Small intestine (tissue), 7 donors: Measurements from ENCODE around the gene MOCOS. TPM values are rescaled to one million over a fixed set of nuclear protein-coding genes. Genes with fewer than 3 reads are reported as not detected.
"Not testable (repeated sequence)": the region's sequence is repeated elsewhere in the genome, so short reads cannot be mapped to it uniquely, and the experiment has no call there.

Experiments used
- DNase-seq, 2 donors: peaks; one replicate each; pipeline versions ENCODE4 v3.0.0 to v3.0.0-alpha.2; 2013
- FAIRE-seq: peaks from 2 replicates; lab custom pipeline; 2012; peaks lifted over from hg19 to GRCh38; lab: Jason Lieb, UNC
- H3K27ac ChIP-seq, 3 donors: one replicate each; pipeline ENCODE4 v1.5.1; 2013; ENCODE audit warnings: low read length in 2 of 3, mild to moderate bottlenecking in 2 of 3, control low read depth in 1 of 3, inconsistent platforms in 1 of 3, low read depth in 1 of 3, moderate library complexity in 1 of 3
- H3K27me3 ChIP-seq, 3 donors: one replicate each; pipeline ENCODE4 v1.6.1; 2013; ENCODE audit warnings: low read length in 3 of 3, inconsistent platforms in 1 of 3; ENCODE audit not compliant: control insufficient read depth in 3 of 3, insufficient read depth in 3 of 3
- H3K36me3 ChIP-seq, 3 donors: one replicate each; pipeline ENCODE4 v1.6.1; 2013; ENCODE audit warnings: low read length in 3 of 3, inconsistent platforms in 1 of 3, low read depth in 1 of 3, mild to moderate bottlenecking in 1 of 3, moderate library complexity in 1 of 3; ENCODE audit not compliant: control insufficient read depth in 3 of 3, insufficient read depth in 2 of 3
- H3K4me1 ChIP-seq, 3 donors: one replicate each; pipeline ENCODE4 v1.6.1; 2013; ENCODE audit warnings: low read length in 2 of 3, inconsistent platforms in 1 of 3, low read depth in 1 of 3, mild to moderate bottlenecking in 1 of 3, moderate library complexity in 1 of 3; ENCODE audit not compliant: control insufficient read depth in 3 of 3, insufficient read depth in 2 of 3
- H3K4me3 ChIP-seq, 3 donors: one replicate each; pipeline ENCODE4 v1.5.1; 2013; ENCODE audit warnings: low read length in 3 of 3, control low read depth in 1 of 3, inconsistent platforms in 1 of 3, low read depth in 1 of 3, mild to moderate bottlenecking in 1 of 3, moderate library complexity in 1 of 3
- H3K9me3 ChIP-seq, 2 donors: one replicate each; pipeline ENCODE4 v1.6.1; 2013; ENCODE audit warnings: low read depth in 1 of 2, low read length in 1 of 2; ENCODE audit not compliant: control insufficient read depth in 2 of 2, insufficient read depth in 1 of 2
- WGBS, 3 donors: extraction: QIAGEN DNeasy Blood & Tissue Kit; methylation state at CpG; one replicate each; pipeline ENCODE4 v1.1.7; 2013; 5-methylcytosine and 5-hydroxymethylcytosine counted together
- polyA plus RNA-seq, 4 donors: library from polyadenylated mRNA; stranded (reverse) in 3 of 4; unstranded in 1 of 4; fragments of 200-250 nt in 3 of 4; fragments of 120-200 nt in 1 of 4; gene quantifications; one replicate each; pipeline versions ENCODE4 v1.2.1 to v1.2.3, GENCODE V29; 2013
- donor health status: healthy with polysubstance abuse.
- donor health status: control.
- donor health status: control.
- donor health status: Bipolar disorder and iron deficiency.
- donor health status: healthy.

The MOCOS gene
- polyA plus RNA-seq, 4 donors = 3.2 to 19.7 (median 16.7) TPM

GRCh38 chr18:36214811-36215210 lies 27.5 kb downstream of the MOCOS start:
- Histone ChIP-seq H3K27ac (no peak overlapping the region), H3K4me1 (peaks cover 4 to 21% (median 6%) of the 10 kb centered on the region in 3 donors), H3K27me3 (no peaks in the 10 kb centered on the region), H3K9me3 (no peaks in the 10 kb centered on the region), H3K4me3 (no peak overlapping the region), H3K36me3 (peaks cover 0 to 14% (median under 1%) of the 10 kb centered on the region in 3 donors)
- DNase-seq (no peak), FAIRE-seq (no peak)
- 89 to 96% (median 94%) methylated on average over 8 of the region's 8 CpGs for WGBS, 3 donors

- no peaks in the 10 kb centered on the region for H3K27me3 ChIP-seq
- no peak overlapping the region for H3K27ac ChIP-seq
- peaks cover 4 to 21% (median 6%) of the 10 kb centered on the region in 3 donors for H3K4me1 ChIP-seq
- WGBS, 3 donors = 87 to 92% (median 87%) methylated on average over 9 of the region's 9 CpGs
- H3K4me3 ChIP-seq = no peak overlapping the region
- peaks cover 0 to 16% (median 7%) of the 10 kb centered on the region in 3 donors for H3K36me3 ChIP-seq
- no peak for FAIRE-seq
- H3K9me3 ChIP-seq = no peaks in the 10 kb centered on the region
- no peak for DNase-seq
Observed at GRCh38 chr18:36215577-36215976, 28.3 kb downstream of the MOCOS start.

DNA sequence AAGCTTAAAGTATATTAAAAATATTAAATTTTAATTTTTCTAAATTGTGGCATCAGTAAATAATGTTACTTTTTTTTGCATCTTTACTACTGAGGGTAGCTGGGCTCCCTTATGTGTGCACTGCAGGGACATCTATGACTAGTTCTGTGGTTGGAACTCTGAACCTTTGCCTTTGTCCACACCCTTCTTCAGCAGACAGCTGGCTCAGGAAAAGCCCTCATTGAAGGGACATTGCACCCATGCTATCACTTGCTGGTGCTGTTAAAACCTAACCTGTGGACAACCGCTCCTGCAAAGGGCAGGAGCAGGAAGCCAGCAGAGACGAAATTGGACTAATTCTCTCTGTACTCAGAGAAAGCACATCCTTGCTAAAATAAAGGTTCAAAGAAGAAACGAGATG lies 30.1 kb downstream of the MOCOS start:
- H3K27me3 ChIP-seq = no peaks in the 10 kb centered on the region
- no peaks in the 10 kb centered on the region for H3K9me3 ChIP-seq
- H3K4me1 ChIP-seq = peaks cover 4 to 21% (median 6%) of the 10 kb centered on the region in 3 donors
- FAIRE-seq (peak; percentile 5), DNase-seq (peak; percentile 82 to 95)
- H3K36me3 ChIP-seq = peaks cover 0 to 11% (median 7%) of the 10 kb centered on the region in 3 donors
- WGBS, 3 donors = 8 to 54% (median 32%) methylated on average over 3 of the region's 3 CpGs
- H3K4me3 ChIP-seq = no peak overlapping the region
- peak overlapping the region in 2 of 3 donors; percentile 55 to 70 for H3K27ac ChIP-seq

- 63 to 83% (median 76%) methylated on average over 1 of the region's 1 CpG for WGBS, 3 donors
- Histone ChIP-seq H3K4me1 (no peaks in the 10 kb centered on the region), H3K27ac (no peak overlapping the region), H3K9me3 (peaks cover 0 to 17% of the 10 kb centered on the region in 2 donors), H3K4me3 (no peak overlapping the region), H3K36me3 (peaks cover 0 to 16% (median 3%) of the 10 kb centered on the region in 3 donors), H3K27me3 (no peaks in the 10 kb centered on the region)
- no peak for FAIRE-seq
- DNase-seq = no peak
Observed at GRCh38 chr18:36229188-36229587, 41.9 kb downstream of the MOCOS start.

DNA sequence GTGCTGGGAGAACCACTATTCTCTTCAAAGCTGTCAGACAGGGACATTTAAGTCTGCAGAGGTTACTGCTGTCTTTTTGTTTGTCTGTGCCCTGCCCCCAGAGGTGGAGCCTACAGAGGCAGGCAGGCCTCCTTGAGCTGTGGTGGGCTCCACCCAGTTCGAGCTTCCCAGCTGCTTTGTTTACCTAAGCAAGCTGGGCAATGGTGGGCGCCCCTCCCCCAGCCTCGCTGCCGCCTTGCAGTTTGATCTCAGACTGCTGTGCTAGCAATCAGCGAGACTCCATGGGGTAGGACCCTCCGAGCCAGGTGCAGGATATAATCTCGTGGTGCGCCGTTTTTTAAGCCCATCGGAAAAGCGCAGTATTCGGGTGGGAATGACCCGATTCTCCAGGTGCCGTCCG lies 53.2 kb downstream of the MOCOS start:
- H3K36me3 ChIP-seq, H3K4me1 ChIP-seq, H3K9me3 ChIP-seq, H3K27me3 ChIP-seq, H3K27ac ChIP-seq, FAIRE-seq, H3K4me3 ChIP-seq, DNase-seq: not testable (repeated sequence)
- WGBS, 3 donors = 65 to 92% (median 75%) methylated on average over 3 to 15 of the region's 15 CpGs

- FAIRE-seq (no peak), DNase-seq (no peak)
- peaks cover 3 to 5% (median 3%) of the 10 kb centered on the region in 3 donors for H3K36me3 ChIP-seq
- no peaks in the 10 kb centered on the region for H3K27me3 ChIP-seq
- WGBS, 3 donors = 86 to 95% (median 94%) methylated on average over 6 of the region's 6 CpGs
- H3K4me3 ChIP-seq = no peak overlapping the region
- H3K9me3 ChIP-seq = peaks cover 0 to 10% of the 10 kb centered on the region in 2 donors
- H3K27ac ChIP-seq = no peak overlapping the region
- H3K4me1 ChIP-seq = no peaks in the 10 kb centered on the region
Observed at GRCh38 chr18:36241831-36242230, 54.5 kb downstream of the MOCOS start.

DNA sequence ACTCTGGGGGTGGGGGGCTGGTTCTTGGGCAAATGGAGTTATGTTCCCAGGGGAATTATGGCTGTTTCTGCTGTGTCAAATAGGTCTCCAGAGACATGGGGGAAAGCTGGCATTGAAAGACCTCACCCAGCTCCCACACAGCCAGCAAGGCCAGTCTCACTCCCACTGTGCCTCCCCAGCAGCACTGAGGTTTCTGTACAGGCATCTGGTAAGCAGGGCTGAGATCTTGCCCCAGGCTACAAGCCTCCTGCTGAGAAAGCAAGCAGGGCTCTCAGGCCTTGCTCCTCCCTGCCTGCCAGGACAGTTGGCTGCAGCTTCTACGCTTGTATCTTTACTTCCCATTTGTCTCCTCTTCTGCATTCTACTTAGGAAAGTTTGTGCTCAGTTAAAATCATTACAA lies 59.7 kb downstream of the MOCOS start:
- Histone ChIP-seq H3K4me3 (no peak overlapping the region), H3K4me1 (no peaks in the 10 kb centered on the region), H3K27ac (no peak overlapping the region), H3K27me3 (no peaks in the 10 kb centered on the region), H3K9me3 (peaks cover 0 to 8% of the 10 kb centered on the region in 2 donors), H3K36me3 (peaks cover 2 to 13% (median 8%) of the 10 kb centered on the region in 3 donors)
- FAIRE-seq (no peak), DNase-seq (no peak)
- 90 to 100% (median 92%) methylated on average over 1 of the region's 1 CpG for WGBS, 3 donors

GRCh38 chr18:36249392-36249791 lies 62.1 kb downstream of the MOCOS start:
- FAIRE-seq (no peak), DNase-seq (peak in 1 of 2 donors; percentile 8)
- peaks cover 2 to 13% (median 10%) of the 10 kb centered on the region in 3 donors for H3K36me3 ChIP-seq
- H3K4me1 ChIP-seq = no peaks in the 10 kb centered on the region
- H3K4me3 ChIP-seq = no peak overlapping the region
- no peak overlapping the region for H3K27ac ChIP-seq
- no peaks in the 10 kb centered on the region for H3K27me3 ChIP-seq
- peaks cover 0 to 8% of the 10 kb centered on the region in 2 donors for H3K9me3 ChIP-seq

GRCh38 chr18:36250827-36251226 lies 63.5 kb downstream of the MOCOS start:
- DNase-seq = no peak
- Histone ChIP-seq H3K4me1 (no peaks in the 10 kb centered on the region), H3K9me3 (peaks cover 0 to 8% of the 10 kb centered on the region in 2 donors), H3K36me3 (peaks cover 2 to 15% (median 13%) of the 10 kb centered on the region in 3 donors), H3K4me3 (no peak overlapping the region), H3K27me3 (no peaks in the 10 kb centered on the region), H3K27ac (no peak overlapping the region)
- no peak for FAIRE-seq
- WGBS, 3 donors = 83 to 87% (median 83%) methylated on average over 2 of the region's 2 CpGs
